Measurements from ENCODE around the gene U2SURP. TPM values are rescaled to one million over a fixed set of nuclear protein-coding genes. Genes with fewer than 3 reads are reported as not detected.

The U2SURP gene
- total RNA-seq, 3 donors from 2014 or later (not counting 1 experiment from before 2014, with no cell fraction given) = 165 to 179 (median 172) TPM

- DNase-seq = peak in 1 of 2 donors; percentile 47
- 0% methylated on average over 15 of the region's 15 CpGs for WGBS (ENCODE audit: insufficient coverage)
- H3K36me3 Mint-ChIP-seq = no peaks in the 10 kb centered on the region
These were observed 369 bp upstream of the U2SURP start for GRCh38 chr3:143001034-143001368.

GRCh38 chr3:143002083-143002712 is 828 bp downstream of the U2SURP start:
- 0% methylated on average over 17 of the region's 19 CpGs for WGBS (ENCODE audit: insufficient coverage)
- ATAC-seq = no peak
- peak overlapping the region; percentile 90 for H3K27ac ChIP-seq (ENCODE audit: low read length)
- H3K4me3 ChIP-seq (ENCODE audit: low read length) = peak overlapping the region; percentile 80
- DNase-seq = peak in 1 of 2 donors; percentile 33
- H3K27me3 ChIP-seq (ENCODE audit: control insufficient read depth, insufficient read depth, low read length) = no peaks in the 10 kb centered on the region
- peaks cover 0 to 7% of the 10 kb centered on the region in 2 donors for H3K27me3 Mint-ChIP-seq (ENCODE audit: low read depth in 2 of 2)
- peaks cover 48 to 52% of the 10 kb centered on the region in 2 donors for H3K4me1 Mint-ChIP-seq
- no peaks in the 10 kb centered on the region for H3K36me3 ChIP-seq (ENCODE audit: control insufficient read depth, insufficient read depth, low read length)
- no peak for TF ChIP-seq CTCF (IDR thresholded peaks at IDR 0.05)
- H3K9me3 ChIP-seq (ENCODE audit: control insufficient read depth, insufficient read depth, low read length) = no peaks in the 10 kb centered on the region
- H3K27ac Mint-ChIP-seq = peak overlapping the region; percentile 99 to 100
- no peaks in the 10 kb centered on the region for H3K36me3 Mint-ChIP-seq
- H3K4me1 ChIP-seq (ENCODE audit: control insufficient read depth, insufficient read depth, low read length) = peaks cover 13% of the 10 kb centered on the region
- intact Hi-C loops (cut with micrococcal nuclease) = loop anchor here (5.0 kb wide), 2 partner anchors 425 to 970 kb away; partner anchors contain the start of genes ATR and DIPK2A
- no peaks in the 10 kb centered on the region for H3K9me3 Mint-ChIP-seq
- H3K4me3 Mint-ChIP-seq = peak overlapping the region; percentile 99

More at GRCh38 chr3:143001034-143001368, 369 bp upstream of the U2SURP start:
- peaks cover 13% of the 10 kb centered on the region for H3K4me1 ChIP-seq (ENCODE audit: control insufficient read depth, insufficient read depth, low read length)
- no peaks in the 10 kb centered on the region for H3K36me3 ChIP-seq (ENCODE audit: control insufficient read depth, insufficient read depth, low read length)
- no peaks in the 10 kb centered on the region for H3K27me3 ChIP-seq (ENCODE audit: control insufficient read depth, insufficient read depth, low read length)
- H3K9me3 ChIP-seq (ENCODE audit: control insufficient read depth, insufficient read depth, low read length) = no peaks in the 10 kb centered on the region
- H3K27ac ChIP-seq (ENCODE audit: low read length) = peak overlapping the region; percentile 90
- intact Hi-C loops (cut with micrococcal nuclease) = loop anchor here (1.0 to 5.0 kb wide), 3 partner anchors 424 to 971 kb away; partner anchors contain the start of genes ATR, DIPK2A and XRN1
- peak overlapping the region; percentile 80 for H3K4me3 ChIP-seq (ENCODE audit: low read length)
- Mint-ChIP-seq H3K9me3 (no peaks in the 10 kb centered on the region), H3K4me1 (peaks cover 36 to 40% of the 10 kb centered on the region in 2 donors), H3K27me3 (ENCODE audit: low read depth in 2 of 2) (peaks cover 5 to 7% of the 10 kb centered on the region in 2 donors), H3K4me3 (peak overlapping the region; percentile 99), H3K27ac (peak overlapping the region; percentile 99 to 100)
- TF ChIP-seq CTCF (IDR thresholded peaks at IDR 0.05) = no peak
- ATAC-seq = peak; percentile 66 to 77 (median 67)

- WGBS (ENCODE audit: insufficient coverage) = 5% methylated on average over 7 of the region's 9 CpGs
- intact Hi-C loops (cut with micrococcal nuclease) = loop anchor here (5.0 kb wide), 2 partner anchors 425 to 970 kb away; partner anchors contain the start of genes ATR and DIPK2A
- H3K36me3 Mint-ChIP-seq = no peaks in the 10 kb centered on the region
- Histone ChIP-seq H3K9me3 (ENCODE audit: control insufficient read depth, insufficient read depth, low read length) (no peaks in the 10 kb centered on the region), H3K36me3 (ENCODE audit: control insufficient read depth, insufficient read depth, low read length) (no peaks in the 10 kb centered on the region), H3K4me1 (ENCODE audit: control insufficient read depth, insufficient read depth, low read length) (peaks cover 13% of the 10 kb centered on the region), H3K27ac (ENCODE audit: low read length) (no peak overlapping the region), H3K27me3 (ENCODE audit: control insufficient read depth, insufficient read depth, low read length) (no peaks in the 10 kb centered on the region), H3K4me3 (ENCODE audit: low read length) (peak overlapping the region; percentile 80)
- no peak for ATAC-seq
- H3K27me3 Mint-ChIP-seq (ENCODE audit: low read depth in 2 of 2) = peaks cover 0 to 7% of the 10 kb centered on the region in 2 donors
- H3K27ac Mint-ChIP-seq = peak overlapping the region; percentile 99 to 100
- DNase-seq = no peak
- TF ChIP-seq CTCF (IDR thresholded peaks at IDR 0.05) = no peak
- peaks cover 53 to 56% of the 10 kb centered on the region in 2 donors for H3K4me1 Mint-ChIP-seq
- H3K9me3 Mint-ChIP-seq = no peaks in the 10 kb centered on the region
- H3K4me3 Mint-ChIP-seq = peak overlapping the region; percentile 99
These were observed 1.4 kb downstream of the U2SURP start for GRCh38 chr3:143002727-143003126.
